ENCODE data around the gene SPAG9.

The SPAG9 gene

DNA sequence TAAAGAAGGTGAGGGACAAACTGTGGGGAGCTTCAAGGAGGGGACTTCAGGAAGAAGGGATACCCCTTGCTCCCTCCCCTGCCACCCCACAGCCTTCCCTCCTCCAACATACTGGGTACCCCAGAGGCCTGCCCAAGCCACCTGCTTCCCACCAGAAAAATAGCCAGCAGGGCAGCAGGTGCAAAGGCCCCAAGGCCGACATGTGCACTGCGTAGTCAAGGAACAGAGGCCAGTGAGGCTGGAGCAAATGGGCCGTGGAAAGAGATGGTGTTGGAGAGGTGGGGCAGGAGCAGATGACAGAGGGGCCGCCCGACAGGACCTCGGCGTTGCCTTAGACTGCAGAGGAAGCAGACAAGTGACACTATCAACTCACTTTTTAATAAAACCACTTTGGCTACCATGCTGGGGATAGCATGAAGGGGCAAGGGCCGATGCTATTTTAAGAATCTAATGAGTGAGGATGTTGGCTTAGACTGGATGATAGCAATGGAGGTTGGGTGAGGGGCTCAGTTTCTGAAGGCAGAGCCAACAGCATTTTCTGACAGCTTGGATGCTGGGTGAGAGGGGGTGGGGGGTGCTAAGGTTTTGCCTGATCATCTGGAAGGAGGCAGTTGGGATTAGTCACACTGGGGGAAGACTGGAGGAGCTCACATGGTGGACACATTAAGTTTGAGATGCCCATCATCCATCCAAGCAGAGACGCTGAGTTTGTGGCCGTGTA, 181.7 kb downstream of the SPAG9 start:
- DNase-seq (ENCODE audit: low spot score), result no peak

- no peak for DNase-seq (ENCODE audit: low spot score)
Measured at GRCh38 chr17:50935996-50936266, 184.7 kb downstream of the SPAG9 start.

DNA sequence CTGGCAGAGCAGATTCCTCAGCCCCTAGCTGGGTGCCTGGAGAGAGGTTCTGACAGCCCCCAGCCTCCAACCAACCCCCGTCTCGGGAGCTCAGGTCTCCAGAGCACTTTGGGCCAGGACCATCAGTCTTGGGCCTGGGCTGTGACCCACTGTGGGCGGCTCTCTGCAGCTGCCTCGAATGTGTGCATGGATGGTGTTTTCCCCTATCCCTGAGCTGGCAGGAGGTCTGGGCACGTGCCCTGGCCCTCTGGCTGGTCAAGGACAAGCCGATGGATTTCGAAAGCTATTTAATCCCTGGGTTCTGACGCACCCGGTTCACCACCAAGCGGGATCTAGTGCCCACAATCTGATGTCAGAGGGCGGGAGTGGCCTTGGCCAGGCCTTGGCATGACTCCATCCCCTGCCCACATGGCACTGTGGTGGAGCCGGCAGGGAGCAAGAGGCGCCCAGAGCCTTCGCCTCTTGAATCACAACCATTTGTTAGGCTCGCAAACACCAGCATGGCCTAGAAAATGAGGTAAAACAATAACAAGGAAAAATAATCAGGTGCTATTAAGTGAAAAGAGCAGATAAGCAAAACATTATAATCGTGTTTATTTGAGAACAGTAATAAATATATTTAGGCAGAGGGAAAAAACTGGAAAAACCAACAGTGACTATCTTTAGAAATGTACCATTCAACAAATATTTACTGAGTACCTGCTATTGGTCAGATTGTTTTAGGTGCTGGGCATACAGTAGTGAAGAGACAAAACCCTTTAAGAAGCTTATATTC, 185.3 kb downstream of the SPAG9 start:
- no peak for DNase-seq (ENCODE audit: low spot score)

- no peak for DNase-seq (ENCODE audit: low spot score)
Measured at GRCh38 chr17:50934672-50935220, 185.9 kb downstream of the SPAG9 start.

GRCh38 chr17:50934161-50934560, 186.5 kb downstream of the SPAG9 start:
- no peak for DNase-seq (ENCODE audit: low spot score)

GRCh38 chr17:50931144-50931908, 189.3 kb downstream of the SPAG9 start:
- DNase-seq (ENCODE audit: low spot score), result peak; percentile 46

DNA sequence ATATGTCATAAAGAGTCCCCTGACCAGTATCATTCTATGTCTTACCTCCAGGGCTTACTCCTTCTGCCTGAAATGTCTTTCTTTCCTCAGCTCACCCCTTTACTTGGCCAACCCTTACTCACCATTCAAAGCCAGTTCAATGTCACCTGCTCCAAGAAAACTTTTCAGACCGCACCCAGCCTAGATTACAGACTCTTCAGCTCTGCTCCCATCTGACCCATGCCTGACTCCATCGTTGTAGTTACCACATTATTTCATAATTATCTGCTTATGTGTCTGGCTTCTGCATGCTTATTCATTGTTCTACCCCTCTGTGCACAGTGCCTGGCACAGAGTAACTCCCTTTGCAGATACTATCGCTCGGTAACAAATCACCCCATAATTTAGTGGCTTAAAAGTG, 192.0 kb downstream of the SPAG9 start:
- DNase-seq (ENCODE audit: low spot score), result no peak

DNA sequence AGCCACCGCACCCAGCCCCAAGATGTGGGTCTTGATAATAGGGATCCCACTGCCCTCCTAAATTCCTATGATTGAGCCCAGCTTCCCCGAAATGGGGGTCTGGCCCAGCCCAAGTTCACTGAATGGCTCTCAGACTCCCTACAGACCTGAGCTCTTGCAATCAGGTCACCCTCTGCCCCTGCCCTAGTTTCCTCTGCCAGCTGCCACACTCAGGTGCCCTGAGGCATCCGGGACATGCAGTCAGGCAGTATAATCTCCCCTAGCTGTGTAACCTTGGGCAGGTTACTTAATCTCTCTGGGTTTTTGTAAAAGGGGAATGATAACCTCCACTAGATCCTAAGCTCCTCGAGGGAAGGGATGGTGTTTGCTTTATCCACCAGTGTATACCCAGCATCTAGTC, 193.4 kb downstream of the SPAG9 start:
- DNase-seq (ENCODE audit: low spot score), result no peak

DNA sequence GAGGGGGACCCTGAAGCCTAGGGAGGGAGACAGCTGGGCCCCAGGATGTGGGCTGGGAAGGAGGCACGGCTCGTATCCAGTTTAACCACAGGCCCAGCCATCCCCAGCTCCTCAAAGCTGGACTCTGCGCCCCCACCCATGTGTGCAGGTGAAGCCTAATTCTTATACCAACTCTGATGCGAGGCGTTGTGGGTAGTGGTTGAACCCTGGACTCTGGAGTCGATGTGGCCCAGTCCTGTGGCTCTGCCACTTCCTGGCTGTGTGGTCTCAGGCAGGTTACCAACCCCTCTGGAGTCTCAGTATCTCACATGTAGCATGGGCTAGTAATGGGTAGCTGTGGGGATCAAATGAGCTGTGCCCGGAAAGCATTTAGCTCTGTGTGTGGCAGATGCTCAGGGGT, 194.1 kb downstream of the SPAG9 start:
- DNase-seq (ENCODE audit: low spot score), result no peak

DNA sequence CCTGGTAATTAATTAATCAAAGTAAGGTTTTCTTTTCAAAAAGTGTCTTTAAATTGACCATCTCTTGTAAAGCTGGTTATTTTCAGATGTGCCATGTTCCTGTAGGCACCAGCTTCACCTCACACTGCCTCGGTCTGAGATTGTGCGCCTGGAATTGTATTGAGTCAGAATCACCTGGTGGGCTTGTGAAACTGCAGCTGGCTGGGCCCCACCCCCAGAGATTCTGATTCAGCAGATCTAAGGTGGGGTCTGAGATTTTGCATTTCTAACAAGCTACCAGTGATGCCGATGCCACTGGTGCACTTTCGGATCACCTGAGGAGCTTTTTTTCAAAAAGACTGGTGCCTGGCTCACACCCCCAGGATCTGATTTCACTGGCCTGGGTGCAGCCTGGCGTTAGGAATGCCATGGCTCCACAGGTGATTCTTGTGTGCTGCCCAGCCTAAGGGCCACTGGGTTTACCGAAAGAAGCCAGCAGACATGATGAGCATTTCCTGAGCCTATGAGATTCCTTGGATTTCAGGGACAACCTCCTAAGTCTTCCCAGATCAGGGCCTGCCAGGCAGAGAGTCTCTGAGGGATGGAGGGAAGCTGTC, 195.3 kb downstream of the SPAG9 start:
- no peak for DNase-seq (ENCODE audit: low spot score)

- no peak for DNase-seq (ENCODE audit: low spot score)
Measured at GRCh38 chr17:50924800-50925199, 195.9 kb downstream of the SPAG9 start.

DNA sequence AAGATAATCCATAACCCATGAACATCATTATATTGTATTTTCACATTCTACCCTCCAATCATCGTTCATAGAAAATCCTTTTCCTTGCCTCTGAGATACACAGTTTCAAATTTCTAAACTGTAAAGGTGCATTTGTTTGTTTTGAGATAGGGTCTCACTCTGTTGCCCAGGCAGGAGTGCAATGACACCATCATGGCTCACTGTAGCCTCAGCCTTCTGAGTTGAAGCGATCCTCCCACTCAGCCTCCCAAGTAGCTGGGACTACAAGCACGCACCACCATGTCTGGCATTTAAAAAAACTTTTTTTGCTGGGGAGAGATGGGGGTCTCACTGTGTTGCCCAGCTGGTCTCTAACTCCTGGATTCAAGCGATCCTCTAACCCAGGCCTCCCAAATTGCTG, 196.4 kb downstream of the SPAG9 start:
- no peak for DNase-seq (ENCODE audit: low spot score)

GRCh38 chr17:50923611-50924010, 197.1 kb downstream of the SPAG9 start:
- DNase-seq (ENCODE audit: low spot score), result no peak

- no peak for DNase-seq (ENCODE audit: low spot score)
Measured at GRCh38 chr17:50922721-50923405, 197.8 kb downstream of the SPAG9 start.

- no peak for DNase-seq (ENCODE audit: low spot score)
Measured at GRCh38 chr17:50922107-50922506, 198.6 kb downstream of the SPAG9 start.

GRCh38 chr17:50920891-50921586, 199.6 kb downstream of the SPAG9 start:
- no peak for DNase-seq (ENCODE audit: low spot score)

- DNase-seq (ENCODE audit: low spot score), result no peak
Measured at GRCh38 chr17:50920041-50920410, 200.6 kb downstream of the SPAG9 start.

GRCh38 chr17:50919321-50920040, 201.2 kb downstream of the SPAG9 start:
- peak; percentile 93 for DNase-seq (ENCODE audit: low spot score)

DNA sequence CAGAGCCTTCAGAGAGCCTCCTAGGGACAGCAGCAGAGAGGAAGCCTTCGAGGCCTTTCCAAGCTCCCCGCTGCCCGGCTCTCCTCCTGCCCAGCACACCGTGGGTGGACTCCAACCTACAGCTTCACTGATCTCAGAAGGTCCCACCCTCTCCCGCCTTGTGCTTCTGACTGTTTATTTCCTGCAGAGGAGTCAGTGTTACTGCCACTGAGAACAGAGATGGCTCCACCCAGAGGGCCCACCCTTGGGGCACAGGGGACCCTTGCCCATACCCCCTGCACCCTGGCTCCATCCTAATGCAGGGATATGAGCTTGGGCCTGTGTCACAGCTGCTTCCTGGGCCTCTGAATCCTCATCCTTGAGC, 201.8 kb downstream of the SPAG9 start:
- peak; percentile 55 for DNase-seq (ENCODE audit: low spot score)

- no peak for DNase-seq (ENCODE audit: low spot score)
Measured at GRCh38 chr17:50918071-50918932, 202.4 kb downstream of the SPAG9 start.
